ENCODE data around the gene ARHGAP44. TPM values are rescaled to one million over a fixed set of nuclear protein-coding genes. Genes with fewer than 3 reads are reported as not detected.
A peak's percentile ranks its signal among the peaks of the same experiment; 100 is the strongest.

ARHGAP44 gene
- total and polyA plus RNA-seq, 7 donors = 0.59 to 3.4 (median 1.7) TPM

DNA sequence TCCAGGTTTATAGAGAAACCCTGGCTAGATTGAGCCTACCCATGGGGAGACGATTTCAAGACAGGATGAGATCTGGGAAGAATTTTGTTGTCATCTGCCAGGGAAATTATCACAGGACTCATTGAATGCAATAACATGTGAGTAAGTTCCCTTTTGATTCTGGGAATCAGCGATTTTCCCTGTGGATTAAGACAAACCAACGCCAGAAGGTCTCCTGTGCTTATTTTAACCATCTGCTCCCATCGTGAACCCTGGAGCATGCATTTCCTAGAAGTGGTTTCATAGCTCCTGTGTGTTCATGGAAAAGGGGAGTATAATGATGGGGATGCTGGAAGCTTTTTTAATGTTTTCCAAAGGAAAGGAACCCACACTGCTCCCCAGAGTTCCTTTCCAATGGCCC is 21.0 kb upstream of the ARHGAP44 start:
- intact Hi-C loops (cut with DNase I) = no loop called here
- 47 to 54% (median 47%) methylated on average over 4 of the region's 4 CpGs for WGBS, 3 donors
- DNase-seq (no peak), ATAC-seq (no peak)
- TF ChIP-seq, protein P1, sequence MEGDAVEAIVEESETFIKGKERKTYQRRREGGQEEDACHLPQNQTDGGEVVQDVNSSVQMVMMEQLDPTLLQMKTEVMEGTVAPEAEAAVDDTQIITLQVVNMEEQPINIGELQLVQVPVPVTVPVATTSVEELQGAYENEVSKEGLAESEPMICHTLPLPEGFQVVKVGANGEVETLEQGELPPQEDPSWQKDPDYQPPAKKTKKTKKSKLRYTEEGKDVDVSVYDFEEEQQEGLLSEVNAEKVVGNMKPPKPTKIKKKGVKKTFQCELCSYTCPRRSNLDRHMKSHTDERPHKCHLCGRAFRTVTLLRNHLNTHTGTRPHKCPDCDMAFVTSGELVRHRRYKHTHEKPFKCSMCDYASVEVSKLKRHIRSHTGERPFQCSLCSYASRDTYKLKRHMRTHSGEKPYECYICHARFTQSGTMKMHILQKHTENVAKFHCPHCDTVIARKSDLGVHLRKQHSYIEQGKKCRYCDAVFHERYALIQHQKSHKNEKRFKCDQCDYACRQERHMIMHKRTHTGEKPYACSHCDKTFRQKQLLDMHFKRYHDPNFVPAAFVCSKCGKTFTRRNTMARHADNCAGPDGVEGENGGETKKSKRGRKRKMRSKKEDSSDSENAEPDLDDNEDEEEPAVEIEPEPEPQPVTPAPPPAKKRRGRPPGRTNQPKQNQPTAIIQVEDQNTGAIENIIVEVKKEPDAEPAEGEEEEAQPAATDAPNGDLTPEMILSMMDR (IDR thresholded peaks at IDR 0.05) = no peak
- Histone ChIP-seq H3K36me3 (ENCODE audit: insufficient read depth in 1 of 2, low read depth in 1 of 2) (no peaks in the 10 kb centered on the region), H3K27me3 (ENCODE audit: insufficient read depth in 3 of 3, low read length in 2 of 3) (peaks cover 0 to 3% (median 0%) of the 10 kb centered on the region in 3 donors), H3K27ac (no peak overlapping the region), H3K9me3 (no peaks in the 10 kb centered on the region), H3K4me1 (no peaks in the 10 kb centered on the region), H3K4me3 (no peak overlapping the region)

DNA sequence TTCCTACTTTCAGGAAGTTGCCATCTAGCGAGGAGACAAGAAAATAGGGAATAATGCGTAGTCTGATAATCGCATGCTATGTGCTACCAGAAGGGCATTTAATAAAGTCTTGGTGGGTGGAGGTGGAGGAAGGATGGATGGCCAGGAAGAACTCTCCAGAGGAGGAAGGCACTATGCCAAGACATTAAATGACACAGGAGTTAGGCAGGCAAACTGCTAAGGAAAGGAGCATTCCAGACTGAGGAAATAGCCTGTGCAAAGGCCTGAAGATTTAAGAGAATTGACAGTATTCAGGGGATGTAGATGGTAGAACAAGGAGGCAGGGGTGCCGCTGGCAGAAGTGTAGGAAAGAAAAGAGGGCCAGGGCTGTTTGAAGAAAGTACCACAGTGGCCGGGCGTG is 19.3 kb upstream of the ARHGAP44 start:
- Histone ChIP-seq H3K27ac (no peak overlapping the region), H3K4me1 (no peaks in the 10 kb centered on the region), H3K4me3 (no peak overlapping the region), H3K36me3 (ENCODE audit: insufficient read depth in 1 of 2, low read depth in 1 of 2) (no peaks in the 10 kb centered on the region), H3K9me3 (no peaks in the 10 kb centered on the region), H3K27me3 (ENCODE audit: insufficient read depth in 3 of 3, low read length in 2 of 3) (peaks cover 0 to 3% (median 0%) of the 10 kb centered on the region in 3 donors)
- ATAC-seq = no peak
- intact Hi-C loops (cut with DNase I) = no loop called here
- no peak for DNase-seq
- TF ChIP-seq, protein P1 (IDR thresholded peaks at IDR 0.05) = no peak
- 92 to 96% (median 93%) methylated on average over 6 of the region's 6 CpGs for WGBS, 3 donors

DNA sequence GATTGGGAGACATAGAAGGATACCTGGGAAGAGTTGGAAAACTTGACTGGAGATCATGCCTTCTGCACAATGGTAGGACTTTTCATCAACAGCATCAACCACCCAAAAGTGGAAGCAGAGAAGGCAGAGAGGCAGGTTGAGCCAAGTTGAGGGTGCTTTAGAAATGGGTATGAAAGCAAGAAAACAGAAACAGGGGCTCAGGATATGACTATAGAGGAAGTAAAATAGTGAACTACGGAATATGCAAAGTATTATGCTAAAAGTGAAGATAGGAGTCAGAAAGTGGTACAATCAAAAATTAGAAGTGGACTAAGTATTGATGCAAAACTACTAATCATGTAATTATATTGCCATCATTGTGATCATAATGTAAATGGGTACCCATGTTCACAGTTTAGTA is 16.1 kb upstream of the ARHGAP44 start:
- TF ChIP-seq, protein P1 (IDR thresholded peaks at IDR 0.05) = no peak
- H3K4me3 ChIP-seq = no peak overlapping the region
- ATAC-seq (no peak), DNase-seq (no peak)
- no peaks in the 10 kb centered on the region for H3K4me1 ChIP-seq
- intact Hi-C loops (cut with DNase I) = no loop called here
- H3K9me3 ChIP-seq = no peaks in the 10 kb centered on the region
- H3K27me3 ChIP-seq (ENCODE audit: insufficient read depth in 3 of 3, low read length in 2 of 3) = no peaks in the 10 kb centered on the region
- no peak overlapping the region for H3K27ac ChIP-seq
- no peaks in the 10 kb centered on the region for H3K36me3 ChIP-seq (ENCODE audit: insufficient read depth in 1 of 2, low read depth in 1 of 2)
- 77 to 82% (median 79%) methylated on average over 1 of the region's 1 CpG for WGBS, 3 donors

DNA sequence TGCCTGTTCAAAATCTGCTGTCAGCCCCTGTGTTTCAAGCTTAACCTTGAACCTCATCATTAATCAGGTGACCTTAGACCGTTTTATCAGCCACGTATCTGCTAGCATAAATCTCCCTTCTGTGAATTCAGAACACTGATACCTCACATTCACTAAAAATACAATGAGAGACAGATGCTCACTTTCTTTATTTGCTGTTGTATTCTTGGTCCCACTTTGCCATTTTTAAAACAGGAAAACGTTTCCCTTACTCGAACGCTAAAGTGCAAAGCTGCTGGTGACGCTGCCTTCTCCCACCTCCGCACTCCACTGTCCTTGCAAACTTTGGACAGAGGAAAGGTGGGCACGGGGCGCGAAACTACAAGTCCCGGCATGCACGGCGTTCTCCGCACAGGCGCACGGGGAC is 220 bp upstream of the ARHGAP44 start:
- DNase-seq (no peak), ATAC-seq (no peak)
- no peaks in the 10 kb centered on the region for H3K9me3 ChIP-seq
- H3K4me1 ChIP-seq = no peaks in the 10 kb centered on the region
- TF ChIP-seq, protein P1 (IDR thresholded peaks at IDR 0.05) = no peak
- peak overlapping the region; percentile 5 for H3K27ac ChIP-seq
- WGBS, 3 donors = 0 to 1% (median 0%) methylated on average over 16 of the region's 16 CpGs
- intact Hi-C loops (cut with DNase I) = no loop called here
- H3K27me3 ChIP-seq (ENCODE audit: insufficient read depth in 3 of 3, low read length in 2 of 3) = peaks cover 2 to 15% (median 4%) of the 10 kb centered on the region in 3 donors
- peak overlapping the region; percentile 76 for H3K4me3 ChIP-seq
- H3K36me3 ChIP-seq (ENCODE audit: insufficient read depth in 1 of 2, low read depth in 1 of 2) = no peaks in the 10 kb centered on the region

All from psoas muscle (tissue), 8 donors.